Measurements from ENCODE around the gene CALN1.

CALN1 gene

DNA sequence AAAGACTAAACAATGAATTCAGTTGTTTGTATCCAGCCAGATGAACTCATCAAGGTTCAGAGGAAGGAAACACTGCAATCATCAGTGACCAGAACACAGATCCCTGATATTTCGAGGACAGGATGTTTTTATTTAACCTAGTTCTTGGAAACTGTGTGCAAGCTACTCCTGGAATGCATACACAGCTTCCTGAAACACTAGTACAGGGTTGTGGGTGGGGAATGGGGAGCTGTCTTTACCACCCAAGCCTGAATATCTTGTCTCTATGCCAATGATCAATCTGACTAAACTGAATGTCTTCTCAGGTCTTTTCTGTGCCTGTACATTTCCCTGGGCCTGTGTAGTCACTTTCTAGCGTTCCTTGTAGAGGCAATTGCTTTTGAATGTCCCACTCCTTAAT lies 374.6 kb downstream of the CALN1 start:
- DNase-seq (ENCODE audit: low spot score), result no peak

GRCh38 chr7:72035266-72035665 lies 376.9 kb downstream of the CALN1 start:
- no peak for DNase-seq (ENCODE audit: low spot score)

GRCh38 chr7:72032934-72033333 lies 379.2 kb downstream of the CALN1 start:
- DNase-seq (ENCODE audit: low spot score), result no peak

DNA sequence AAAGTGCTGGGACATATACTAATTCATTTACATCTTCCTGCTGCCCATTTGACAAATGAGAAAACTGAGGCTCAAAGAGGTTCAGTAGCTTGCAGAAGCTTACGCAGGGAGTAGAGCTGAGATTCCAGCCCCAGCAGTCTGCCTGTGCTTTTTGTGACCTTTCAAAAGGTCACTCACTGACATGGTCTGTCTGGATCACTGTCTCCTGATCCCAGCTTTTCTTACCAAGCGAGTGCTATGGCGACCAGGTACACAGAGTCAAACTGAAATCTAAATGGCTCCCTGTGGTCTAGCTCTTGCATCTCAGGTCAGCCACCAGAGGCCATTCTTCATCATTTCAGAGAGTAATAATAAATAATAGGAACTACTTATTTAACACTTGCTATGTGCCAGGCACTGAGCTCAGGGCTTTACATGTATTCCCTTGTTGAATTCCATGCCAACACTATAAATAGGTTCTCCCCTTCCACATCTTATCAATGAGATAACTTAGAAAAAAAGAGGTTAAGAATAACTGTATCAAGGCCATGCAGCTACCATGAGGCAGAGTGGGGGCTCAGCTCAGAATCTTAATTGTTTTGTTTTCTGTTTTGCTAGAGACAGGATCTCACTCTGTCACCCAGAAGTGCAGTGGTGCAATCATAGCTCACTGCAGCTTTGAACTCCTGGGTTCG lies 381.0 kb downstream of the CALN1 start:
- no peak for DNase-seq (ENCODE audit: low spot score)

GRCh38 chr7:72028267-72028666 lies 383.9 kb downstream of the CALN1 start:
- DNase-seq (ENCODE audit: low spot score), result no peak

DNA sequence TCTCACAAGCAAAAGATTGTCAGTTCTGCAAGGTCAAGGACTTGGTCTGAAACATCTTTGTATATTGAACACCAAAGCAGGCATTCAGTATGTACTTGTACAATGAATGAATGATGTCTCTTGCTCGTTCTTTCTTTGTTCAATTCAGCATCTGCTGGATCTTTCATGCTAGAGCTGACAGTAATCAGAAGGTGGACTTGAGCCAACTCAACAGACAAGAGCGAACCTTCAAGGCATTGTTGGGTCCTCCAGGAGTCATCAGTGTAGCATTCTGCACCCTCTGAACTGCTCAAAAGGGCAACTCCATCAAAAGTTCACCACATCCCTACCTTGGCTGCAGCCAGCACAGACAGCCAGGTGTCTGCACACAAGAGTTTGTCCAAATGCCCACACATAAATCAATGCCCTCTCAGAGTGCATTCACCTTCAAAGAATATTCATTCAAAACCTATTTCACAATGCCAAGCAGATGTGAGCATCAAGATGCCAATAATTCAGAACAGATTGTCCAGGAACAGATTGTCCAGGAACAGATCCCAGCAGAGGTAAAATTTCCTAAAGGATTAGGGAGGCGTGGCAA lies 386.7 kb downstream of the CALN1 start:
- no peak for DNase-seq (ENCODE audit: low spot score)

- no peak for DNase-seq (ENCODE audit: low spot score)
These were observed 388.2 kb downstream of the CALN1 start for GRCh38 chr7:72023926-72024325.

- DNase-seq (ENCODE audit: low spot score), result no peak
These were observed 390.4 kb downstream of the CALN1 start for GRCh38 chr7:72021716-72022115.

GRCh38 chr7:72020311-72020710 lies 391.8 kb downstream of the CALN1 start:
- no peak for DNase-seq (ENCODE audit: low spot score)

DNA sequence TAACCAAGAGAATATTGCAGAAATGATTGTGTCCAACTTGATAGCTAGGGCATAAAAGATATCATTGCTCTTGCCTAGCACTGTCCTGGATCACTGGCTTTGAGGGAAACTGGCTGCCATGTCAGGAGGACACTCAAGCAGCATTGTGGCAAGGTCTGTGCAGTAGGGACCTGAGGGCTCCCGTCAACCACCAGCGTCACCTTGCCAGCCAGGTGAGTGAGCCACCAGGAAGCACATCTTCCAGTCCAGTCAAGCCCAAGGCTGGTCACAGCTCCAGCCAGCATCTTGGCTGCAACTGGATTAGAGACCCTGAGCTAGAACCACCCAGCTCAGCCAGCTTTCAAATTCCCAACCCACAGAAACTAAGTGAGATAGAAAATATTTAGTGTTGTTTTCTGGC lies 392.7 kb downstream of the CALN1 start:
- no peak for DNase-seq (ENCODE audit: low spot score)

- no peak for DNase-seq (ENCODE audit: low spot score)
These were observed 394.4 kb downstream of the CALN1 start for GRCh38 chr7:72017756-72018155.

DNA sequence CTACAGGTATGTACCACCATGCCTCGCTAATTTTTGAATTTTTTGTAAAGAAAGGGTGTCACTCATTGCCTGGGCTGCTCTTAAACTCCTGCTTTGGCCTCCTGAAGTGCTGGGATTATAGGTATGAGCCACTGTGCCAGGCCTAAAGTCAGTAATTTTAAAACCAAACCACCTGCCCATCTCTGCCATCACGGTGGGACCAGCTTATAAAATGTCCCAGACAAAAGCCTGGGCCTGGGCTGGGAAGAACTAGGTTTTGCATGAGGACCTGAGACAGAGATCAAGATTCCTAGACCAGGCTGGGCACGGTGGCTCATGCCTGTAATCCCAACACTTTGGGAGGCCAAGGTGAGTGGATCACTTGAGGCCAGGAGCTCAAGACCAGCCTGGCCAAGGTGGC lies 395.6 kb downstream of the CALN1 start:
- DNase-seq (ENCODE audit: low spot score), result no peak

DNA sequence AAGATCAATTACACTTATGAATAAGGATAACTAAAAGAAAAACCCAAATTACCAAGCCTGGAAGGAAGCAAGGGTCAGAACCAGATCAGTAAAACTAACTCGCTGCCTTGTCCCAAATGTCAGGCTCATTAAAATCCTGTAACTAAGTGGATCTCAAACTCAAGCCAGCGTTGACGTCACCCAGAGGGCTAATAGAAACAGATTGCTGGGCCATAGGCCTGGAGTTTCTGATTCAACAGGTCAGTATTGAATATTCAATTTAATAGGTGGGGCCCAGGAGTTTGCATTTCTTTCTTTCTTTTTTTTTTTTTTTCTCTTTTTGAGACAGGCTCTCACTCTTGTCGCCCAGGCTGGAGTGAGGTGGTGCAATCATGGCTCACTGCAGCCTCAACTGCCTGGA lies 397.0 kb downstream of the CALN1 start:
- no peak for DNase-seq (ENCODE audit: low spot score)

DNA sequence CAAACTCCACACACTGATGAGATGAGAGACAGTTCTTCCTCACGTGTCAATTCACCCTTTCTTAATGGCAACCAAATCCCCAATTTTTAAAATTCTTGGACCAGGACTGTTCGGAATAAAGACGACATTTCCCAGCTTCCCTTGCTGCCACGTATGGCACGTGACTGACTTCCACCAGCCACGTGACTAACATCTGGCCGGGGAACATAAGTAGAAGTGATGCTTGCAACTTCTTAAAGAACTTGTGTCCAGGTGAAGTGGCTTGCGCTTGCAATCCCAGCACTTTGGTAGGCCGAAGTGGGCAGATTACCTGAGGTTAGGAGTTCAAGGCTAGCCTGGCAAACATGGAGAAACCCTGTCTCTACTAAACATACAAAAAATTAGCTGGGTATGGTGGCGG lies 405.1 kb downstream of the CALN1 start:
- no peak for DNase-seq (ENCODE audit: low spot score)

DNA sequence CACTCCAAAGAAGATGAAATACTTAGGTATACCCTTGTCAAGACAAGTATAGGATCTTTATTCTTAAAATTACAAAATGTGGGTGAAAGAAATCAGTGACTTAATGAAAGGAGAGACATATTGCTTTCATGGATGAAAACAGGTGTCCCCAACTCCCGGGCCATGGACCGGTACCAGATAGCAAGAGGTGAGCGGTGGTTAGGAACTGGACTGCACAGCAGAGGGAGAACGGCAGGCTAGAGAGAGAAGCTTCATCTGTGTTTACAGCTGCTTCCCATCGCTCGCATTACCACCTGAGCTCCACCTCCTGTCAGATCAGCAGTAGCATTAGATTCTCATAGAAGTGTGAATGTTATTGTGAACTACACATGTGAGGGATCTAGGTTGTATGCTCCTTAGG lies 408.9 kb downstream of the CALN1 start:
- no peak for DNase-seq (ENCODE audit: low spot score)

- DNase-seq (ENCODE audit: low spot score), result no peak
These were observed 416.0 kb downstream of the CALN1 start for GRCh38 chr7:71996141-71996540.

GRCh38 chr7:71995111-71995510 lies 417.0 kb downstream of the CALN1 start:
- no peak for DNase-seq (ENCODE audit: low spot score)

DNA sequence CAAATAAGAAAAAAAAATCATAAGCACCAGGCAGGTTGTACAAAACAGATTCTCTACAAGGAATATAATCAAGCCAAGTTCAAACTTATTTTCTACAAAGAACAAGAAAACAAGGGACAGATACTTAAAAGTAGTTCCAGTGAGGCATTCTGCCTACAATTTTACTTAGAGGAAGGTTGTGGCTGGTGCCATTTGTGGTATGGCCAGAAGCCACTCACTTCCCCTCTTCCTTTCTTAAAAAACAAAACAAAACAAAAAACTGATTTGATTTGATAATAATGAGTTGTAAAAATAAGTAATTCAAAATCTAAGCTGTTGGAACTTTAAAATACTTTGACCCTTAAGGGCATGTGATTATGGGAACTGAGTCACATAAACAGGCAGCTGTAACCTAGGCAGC lies 420.6 kb downstream of the CALN1 start:
- no peak for DNase-seq (ENCODE audit: low spot score)

GRCh38 chr7:71990138-71990462 lies 422.0 kb downstream of the CALN1 start:
- no peak for DNase-seq (ENCODE audit: low spot score)

DNA sequence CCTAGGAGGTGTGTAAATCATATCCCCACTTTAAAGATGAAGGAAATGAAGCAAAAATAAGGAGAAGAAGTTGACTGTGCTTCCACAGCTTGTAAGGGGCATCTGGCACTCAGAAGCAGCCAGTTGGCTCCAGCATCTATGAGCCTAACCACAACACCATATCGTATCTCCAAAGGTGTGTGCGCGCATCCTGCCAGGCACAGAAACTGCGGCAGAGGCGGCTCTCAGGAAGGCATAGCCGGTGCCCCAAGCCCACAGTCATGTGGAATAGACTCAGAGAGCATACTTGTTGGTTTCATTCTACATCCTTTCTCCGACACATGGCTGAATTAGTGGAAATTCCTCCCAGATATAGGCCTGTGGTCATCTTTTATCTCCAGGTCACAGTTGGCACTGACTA lies 423.9 kb downstream of the CALN1 start:
- DNase-seq (ENCODE audit: low spot score), result no peak

DNA sequence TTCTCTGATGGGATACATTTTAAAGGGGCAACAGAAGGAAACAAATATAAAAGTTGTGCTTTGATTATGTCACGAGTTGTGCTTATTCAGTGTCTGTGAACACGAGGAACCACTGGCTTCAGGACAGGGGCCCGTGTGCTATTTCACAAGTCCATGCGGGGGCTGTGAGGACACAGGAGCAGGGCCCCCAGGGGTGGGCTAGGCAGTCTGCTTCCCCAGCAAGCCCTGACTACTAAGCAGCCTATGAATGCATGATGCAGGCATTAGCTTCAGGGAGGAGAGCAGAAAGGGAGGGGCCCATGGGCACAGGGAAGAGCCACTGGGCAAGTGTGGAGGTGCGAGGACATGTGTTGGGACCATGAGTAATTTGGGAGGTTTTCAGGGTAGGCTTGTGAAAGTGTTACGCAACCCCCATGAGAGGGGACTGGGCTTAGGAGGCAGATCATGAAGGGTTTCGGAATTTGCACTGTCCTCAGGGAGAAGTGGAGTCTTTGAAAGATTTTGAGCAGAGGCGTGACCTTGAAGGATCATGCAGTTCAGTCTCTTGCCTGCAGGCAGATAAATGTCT lies 424.9 kb downstream of the CALN1 start:
- no peak for DNase-seq (ENCODE audit: low spot score)

DNA sequence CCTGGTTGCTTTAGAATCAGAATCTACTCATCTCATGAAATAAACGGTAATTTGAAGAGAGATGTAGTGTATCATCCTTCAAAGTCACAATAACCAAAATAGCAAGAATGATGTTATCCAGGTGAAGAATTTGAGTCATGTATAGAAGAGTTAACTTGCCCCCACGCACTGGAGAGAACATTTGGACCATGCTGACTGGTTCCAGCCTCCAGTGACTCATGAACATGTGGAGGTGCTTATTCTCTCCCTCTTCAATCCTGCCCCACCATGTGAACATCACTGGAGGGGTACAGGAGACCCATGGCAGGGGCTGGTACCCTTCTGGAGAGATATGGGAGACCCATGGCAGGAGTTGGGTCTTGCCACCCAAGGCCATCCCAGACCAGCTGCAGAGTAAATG lies 427.8 kb downstream of the CALN1 start:
- DNase-seq (ENCODE audit: low spot score), result no peak

DNA sequence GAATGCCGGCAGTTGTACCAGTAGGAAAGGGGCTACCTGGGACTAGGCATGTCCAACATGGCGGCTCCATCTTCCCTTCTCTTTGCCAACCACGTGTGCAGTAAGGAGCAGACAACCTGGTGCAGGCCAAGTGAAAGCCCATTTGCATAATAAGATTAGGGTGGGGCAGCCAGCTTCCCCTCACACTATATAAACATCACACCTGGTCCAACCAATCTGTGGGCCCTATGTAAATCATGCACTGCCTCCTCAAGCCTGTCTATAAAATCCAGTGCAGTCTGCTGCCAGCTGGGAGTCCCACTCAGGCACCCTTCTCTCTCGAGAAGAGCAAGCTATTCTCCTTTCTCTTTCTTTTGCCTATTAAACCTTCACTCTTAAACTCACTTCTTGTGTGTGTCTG lies 429.3 kb downstream of the CALN1 start:
- no peak for DNase-seq (ENCODE audit: low spot score)

GRCh38 chr7:71976645-71977044 lies 435.5 kb downstream of the CALN1 start:
- DNase-seq (ENCODE audit: low spot score), result no peak
